Neural progenitor cell (in vitro differentiated cells): Measurements from ENCODE around the gene TENM3.

Experiments used
- CTCF ChIP-seq: fragments of 200-600 bp; sonication (generic); IDR thresholded peaks from 2 replicates; pipeline ENCODE4 v1.5.1; 2017; ENCODE audit warnings: antibody characterized with exemption, mild to moderate bottlenecking
- EZH2 ChIP-seq: fragments of 200-600 bp; sonication (generic); IDR thresholded peaks from 2 replicates; pipeline ENCODE4 v1.6.1; 2017; ENCODE audit warnings: antibody characterized with exemption, mild to moderate bottlenecking, moderate library complexity
- EZH2phosphoT487 ChIP-seq: fragments of 200-600 bp; sonication (generic); IDR thresholded peaks from 2 replicates; pipeline ENCODE4 v1.6.1; 2017; ENCODE audit warnings: antibody characterized with exemption

GRCh38 chr4:182343453-182343852 is 100.3 kb downstream of the TENM3 start:
- TF ChIP-seq CTCF (no peak), EZH2 (no peak), EZH2phosphoT487 (no peak)
